ENCODE results near the gene SYTL1.

DNA sequence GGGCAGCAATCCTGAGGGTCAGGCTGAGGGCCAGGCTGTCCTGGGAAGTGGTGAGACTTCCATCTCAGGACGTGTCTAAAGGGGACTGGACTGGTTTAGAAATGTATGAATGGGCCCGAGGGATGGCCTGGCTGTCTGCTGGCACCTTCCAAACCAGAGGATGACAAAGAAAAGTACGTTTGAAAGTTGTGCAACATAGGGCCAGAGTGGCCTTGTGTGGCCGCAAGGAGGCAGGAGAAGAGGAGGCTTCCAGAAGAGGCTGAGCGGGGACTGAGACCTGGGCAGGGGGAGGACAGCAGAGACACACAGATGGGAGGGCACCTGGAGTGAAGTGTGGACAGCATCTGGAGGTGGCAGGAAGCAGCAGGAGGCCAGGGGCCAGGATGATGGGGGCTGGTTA lies 2.6 kb upstream of the SYTL1 start:
- TF ChIP-seq CTCF (IDR thresholded peaks at IDR 0.05) = no peak
- TF ChIP-seq POLR2A (IDR thresholded peaks at IDR 0.05) = no peak

Measured in uterus (tissue), 2 donors.